ENCODE results near the gene SGTA.

- TF ChIP-seq CTCF (IDR thresholded peaks at IDR 0.05): no peak
- TF ChIP-seq POLR2A (IDR thresholded peaks at IDR 0.05): no peak
Measured at GRCh38 chr19:2755448-2755705, 27.7 kb downstream of the SGTA start.

Measured in thyroid gland (tissue), 4 donors.